Measurements from ENCODE around the gene NPFF.
"Not testable (repeated sequence)": the region's sequence is repeated elsewhere in the genome, so short reads cannot be mapped to it uniquely, and the experiment has no call there.

NPFF gene

DNA sequence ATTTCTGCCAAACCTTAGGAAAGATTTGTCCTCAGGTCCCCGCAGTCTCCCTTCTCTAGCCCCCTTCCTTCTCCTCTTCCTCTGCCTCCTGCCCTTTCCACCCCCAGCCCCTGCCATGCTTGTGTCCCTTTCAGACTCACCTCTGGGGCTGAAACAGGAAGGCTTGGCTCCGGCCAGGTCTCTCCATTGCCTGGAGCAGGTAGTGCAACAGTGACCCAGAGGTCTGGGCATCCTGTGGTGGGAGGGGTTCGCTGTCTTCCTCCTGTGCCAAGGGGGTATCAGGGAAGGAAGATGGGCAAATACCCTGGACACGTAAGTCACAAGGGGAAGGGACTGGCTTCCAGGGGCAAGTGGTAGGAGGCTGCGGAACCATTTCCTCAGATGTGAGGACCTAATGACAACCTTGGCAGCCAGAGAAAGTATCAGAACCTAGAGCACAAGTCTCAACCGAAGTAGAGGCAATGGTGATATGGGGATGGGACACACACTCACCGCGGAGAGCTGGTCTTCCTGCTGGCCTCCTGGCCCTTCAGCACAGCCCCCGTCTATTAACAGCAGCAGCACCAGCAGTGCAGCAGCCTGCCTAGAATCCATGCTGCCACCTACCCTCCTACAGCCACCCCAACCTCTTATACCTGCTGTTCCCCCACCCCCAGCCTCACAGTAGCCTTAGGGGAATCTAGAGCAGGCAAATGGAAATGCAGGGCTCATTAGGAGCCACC lies at the start of gene NPFF:
Gene NPFF (minus strand): TSS at position 604 of the 722 bp plus-strand sequence. CDS start 10 bp downstream, at position 594.
- DNase-seq: no peak

DNA sequence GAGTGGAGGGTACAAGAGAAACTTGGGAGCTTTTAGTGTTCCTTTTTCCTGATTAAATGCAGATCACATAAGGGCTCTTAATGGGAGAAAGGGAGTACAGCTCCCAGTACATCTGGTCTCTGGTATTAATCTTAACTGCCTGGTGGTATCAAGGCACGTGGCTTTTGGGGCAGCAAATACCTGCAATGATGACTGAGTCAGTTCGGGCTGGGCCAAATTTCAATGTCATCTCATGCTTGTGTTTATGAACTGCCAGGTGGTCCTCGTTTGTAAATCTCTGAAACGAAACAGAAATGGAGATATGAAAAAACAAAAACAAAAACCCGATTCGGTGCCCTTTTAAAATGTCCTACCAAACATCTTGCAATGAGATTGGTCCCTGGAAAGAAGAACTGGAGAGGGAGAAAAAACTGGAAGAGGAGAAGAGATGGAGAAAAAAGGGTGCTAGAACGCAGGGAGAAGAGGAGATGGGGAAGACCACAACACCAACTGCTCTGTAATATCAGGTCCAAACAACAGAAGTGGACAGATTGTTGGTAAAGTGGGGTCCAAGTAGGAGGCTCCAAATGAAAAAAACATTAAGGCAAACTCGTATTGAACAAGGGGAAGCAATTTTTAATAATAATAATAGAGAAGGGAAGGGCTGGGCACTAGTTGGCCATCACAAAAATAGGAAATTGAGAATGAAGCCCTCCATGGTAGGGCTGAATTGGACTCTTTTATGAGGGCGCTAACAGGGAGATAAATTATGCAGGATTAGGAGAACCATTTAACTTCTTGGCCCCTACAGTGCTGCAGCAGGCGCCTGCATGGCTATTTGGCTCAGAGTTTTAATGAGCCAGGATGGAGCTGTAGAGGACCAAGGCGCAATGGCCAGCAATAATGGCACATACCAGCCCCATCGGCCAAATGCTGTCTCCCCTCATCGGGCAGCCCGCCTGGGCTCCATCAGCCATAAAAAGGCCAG lies 45.4 kb upstream of the NPFF start:
- DNase-seq: no peak

DNA sequence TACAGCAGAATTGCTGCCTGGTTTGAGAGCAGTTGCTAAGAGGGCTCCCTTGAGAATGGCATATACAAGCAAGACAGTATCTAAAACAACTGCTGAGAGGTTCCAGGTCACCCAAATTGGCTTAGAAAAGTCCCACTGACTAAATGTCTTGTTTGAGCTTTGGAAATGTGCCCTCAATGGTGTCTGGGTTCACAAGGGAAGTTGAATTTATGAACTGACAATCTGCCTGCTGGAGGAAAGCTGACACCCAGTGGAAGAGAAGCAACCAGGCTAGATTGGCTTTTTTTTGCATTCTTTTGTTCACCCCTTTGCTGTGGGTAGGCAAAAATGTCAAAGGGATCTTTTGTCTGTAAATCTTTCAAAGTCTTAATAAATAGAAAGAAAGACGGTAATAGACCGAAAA lies 44.6 kb upstream of the NPFF start:
- no peak for DNase-seq

GRCh38 chr12:53550595-53550994 lies 43.3 kb upstream of the NPFF start:
- DNase-seq: no peak

GRCh38 chr12:53550131-53550530 lies 42.8 kb upstream of the NPFF start:
- not testable (repeated sequence) for DNase-seq

DNA sequence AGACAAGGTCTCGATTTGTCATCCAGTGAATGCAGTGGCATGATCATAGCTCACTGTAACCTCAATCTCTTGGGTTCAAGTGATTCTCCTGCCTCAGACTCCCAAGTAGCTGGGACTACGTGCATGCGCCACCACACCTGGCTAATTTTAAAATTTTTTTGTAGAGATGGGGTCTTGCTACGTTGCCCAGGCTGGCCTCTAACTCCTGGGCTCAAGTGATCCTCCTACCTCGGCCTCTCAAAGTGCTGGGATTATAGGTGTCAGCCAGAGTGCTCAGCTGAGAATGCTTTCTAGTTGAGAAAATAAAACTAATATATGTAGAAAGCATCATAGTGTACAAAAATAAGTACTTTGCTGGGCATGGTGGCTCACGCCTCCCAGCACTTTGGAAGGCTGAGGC lies 41.1 kb upstream of the NPFF start:
- not testable (repeated sequence) for DNase-seq

DNA sequence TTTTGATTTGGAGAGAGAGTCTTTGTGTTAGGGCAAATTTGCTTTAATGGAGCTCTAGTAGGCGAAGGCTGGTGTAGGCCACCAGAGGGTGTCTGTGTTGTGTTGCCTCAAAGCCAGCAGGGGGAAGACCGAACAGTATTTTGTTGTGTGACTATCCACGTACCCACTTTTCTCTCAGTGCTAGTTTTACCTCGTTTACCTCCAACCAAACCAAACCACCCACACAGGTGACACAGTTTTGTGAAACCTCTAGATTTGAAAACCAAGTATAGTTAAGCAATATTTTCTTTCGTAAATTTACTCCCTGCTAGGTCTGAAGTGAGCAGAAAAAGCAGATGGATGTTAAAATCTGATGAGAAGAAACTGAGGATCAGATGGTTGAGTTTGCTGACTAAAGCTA lies 36.3 kb upstream of the NPFF start:
- peak; percentile 44 for DNase-seq

DNA sequence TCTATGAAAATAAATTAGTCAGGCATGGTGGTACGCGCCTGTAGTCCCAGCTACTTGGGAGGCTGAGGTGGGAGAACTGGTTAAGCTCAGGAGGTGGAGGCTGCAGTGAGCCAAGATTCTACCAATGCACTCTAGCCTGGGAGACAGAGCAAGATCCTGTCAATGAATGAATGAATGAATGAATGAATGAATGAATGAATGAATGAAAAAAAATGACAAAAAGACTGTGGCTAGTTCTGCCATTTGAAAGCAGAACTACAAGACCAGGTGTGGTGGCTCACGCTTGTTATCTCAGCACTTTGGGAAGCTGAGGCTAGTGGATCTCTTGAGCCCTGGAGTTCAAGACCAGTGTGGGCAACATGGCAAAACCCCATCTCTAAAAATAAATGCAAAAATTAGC lies 32.2 kb upstream of the NPFF start:
- DNase-seq: no peak

DNA sequence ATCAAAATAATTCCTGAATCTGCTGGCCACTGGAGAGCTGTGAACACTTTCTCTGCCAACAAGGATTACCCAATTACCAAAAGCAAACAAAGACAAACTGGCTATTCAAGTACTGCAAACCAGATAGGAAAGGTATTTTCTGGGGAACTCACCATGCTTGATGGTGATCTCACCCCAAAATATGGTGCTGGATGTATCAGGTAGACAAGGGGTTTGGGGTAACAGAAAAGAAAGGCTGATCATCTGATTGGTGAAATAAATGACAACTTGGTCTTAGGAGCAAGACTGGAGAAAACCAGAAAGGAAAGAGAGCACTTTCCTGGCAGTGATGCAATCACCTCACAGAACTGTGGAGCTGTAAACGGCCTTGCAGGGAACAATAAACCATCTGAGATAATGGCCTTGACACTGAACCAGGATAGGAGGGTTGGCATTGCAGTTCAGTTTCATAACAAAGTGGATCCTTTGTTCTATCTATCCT lies 31.0 kb upstream of the NPFF start:
- peak; percentile 90 for DNase-seq

- DNase-seq: no peak
Measured at GRCh38 chr12:53536962-53537361, 29.7 kb upstream of the NPFF start.

- no peak for DNase-seq
Measured at GRCh38 chr12:53533471-53533870, 26.2 kb upstream of the NPFF start.

DNA sequence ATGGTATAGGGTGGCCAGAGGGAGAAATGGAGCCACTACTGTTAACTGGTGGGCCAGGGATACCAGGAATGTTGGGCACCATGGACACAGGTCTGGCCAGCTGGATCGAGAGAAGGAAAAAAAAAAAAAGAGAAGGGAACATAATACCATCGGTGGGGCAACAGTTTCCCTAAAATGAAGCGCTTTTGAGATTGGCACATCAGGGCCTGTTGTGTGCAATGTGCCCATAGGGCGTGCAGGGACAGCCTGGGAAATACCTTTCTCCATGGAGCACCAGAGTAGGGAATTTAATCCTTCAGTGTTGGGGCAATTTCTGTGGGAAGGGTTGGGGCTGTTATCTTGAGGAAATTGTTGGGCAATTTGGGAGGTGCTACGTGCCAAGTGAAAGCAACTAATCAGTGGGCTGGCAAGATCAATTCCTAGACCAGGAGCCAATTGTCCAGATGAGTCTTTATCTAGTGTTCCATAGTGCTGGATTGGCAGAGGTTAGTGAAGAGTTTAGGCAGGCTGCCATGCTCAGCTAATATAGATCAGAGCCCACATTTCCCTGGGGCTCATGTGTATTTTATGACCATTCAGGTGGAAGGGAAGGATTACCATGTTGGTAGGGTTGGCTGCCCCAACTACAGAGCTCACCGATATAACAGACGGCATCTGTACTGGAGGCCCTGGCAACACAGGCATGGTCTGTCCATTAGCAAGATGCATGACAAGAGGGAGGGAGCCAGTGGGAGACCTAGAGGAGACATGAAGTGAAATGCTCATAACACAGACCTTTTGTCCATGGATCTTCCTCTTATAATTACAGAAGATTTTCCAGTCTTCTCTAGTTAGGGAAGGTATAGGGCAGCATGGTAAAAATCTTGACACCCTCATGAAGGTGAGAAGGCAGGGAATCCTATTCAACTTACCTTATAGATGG lies 25.5 kb upstream of the NPFF start:
- DNase-seq: no peak

DNA sequence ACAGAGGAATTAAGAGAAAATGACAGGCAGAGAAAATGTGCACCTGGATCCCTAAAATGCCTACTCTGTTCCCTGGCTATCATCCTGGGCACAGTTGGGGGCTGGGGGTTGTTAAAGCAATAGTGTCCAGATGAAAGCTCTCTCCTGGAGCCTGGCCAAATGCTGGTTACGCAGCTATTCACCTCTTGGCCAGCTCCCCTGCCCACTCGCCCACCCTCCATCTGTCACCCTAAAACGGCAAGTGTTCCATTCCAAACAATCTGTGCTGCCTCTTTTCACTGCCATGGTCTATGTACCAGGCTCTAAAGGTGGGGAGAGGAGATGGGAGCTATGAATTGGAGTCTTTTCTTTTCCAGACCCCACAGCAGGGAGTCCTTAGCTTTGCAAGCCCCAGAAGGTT lies 24.7 kb upstream of the NPFF start:
- DNase-seq: no peak

- no peak for DNase-seq
Measured at GRCh38 chr12:53530920-53531319, 23.6 kb upstream of the NPFF start.

GRCh38 chr12:53530061-53530460 lies 22.8 kb upstream of the NPFF start:
- DNase-seq: no peak

DNA sequence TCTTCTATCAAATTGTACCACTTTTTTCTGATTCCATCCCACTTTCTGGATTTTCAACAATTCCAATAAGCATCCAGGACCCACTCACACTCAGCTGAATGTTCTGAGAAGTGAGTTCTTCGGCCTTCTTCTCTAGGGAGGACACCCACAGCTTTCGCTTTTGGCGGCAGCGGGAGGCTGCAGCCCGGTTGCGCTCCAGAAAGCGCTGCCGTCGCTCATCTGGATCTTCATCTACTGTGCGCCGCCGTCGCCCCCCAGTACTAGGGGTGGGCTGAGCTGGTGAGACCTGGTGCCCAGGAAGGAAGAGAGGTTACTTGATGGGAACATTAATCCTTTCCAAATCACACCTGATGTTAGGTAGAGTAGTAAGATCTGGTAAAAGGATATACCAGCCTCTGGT lies 17.2 kb upstream of the NPFF start:
- no peak for DNase-seq

DNA sequence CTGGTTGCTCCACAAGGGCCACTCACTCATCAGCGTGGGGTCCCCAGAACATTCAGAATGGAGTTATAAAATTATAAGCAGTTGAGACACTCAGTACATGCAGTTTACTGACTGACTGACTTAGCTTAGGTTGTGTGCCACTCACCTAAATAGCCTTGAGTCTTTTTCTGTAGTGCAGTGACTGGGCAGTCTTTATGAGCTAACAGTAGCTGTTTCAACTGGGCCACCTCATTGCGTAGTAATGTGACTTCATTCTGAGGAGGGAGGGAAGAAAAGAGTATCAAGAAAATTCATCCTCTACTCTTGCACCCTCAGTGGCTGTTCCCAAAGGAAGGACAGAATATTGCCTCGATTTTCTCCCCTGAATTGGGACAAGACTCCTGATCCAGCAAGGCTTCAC lies 15.8 kb upstream of the NPFF start:
- no peak for DNase-seq

- no peak for DNase-seq
Measured at GRCh38 chr12:53518381-53518780, 11.1 kb upstream of the NPFF start.

DNA sequence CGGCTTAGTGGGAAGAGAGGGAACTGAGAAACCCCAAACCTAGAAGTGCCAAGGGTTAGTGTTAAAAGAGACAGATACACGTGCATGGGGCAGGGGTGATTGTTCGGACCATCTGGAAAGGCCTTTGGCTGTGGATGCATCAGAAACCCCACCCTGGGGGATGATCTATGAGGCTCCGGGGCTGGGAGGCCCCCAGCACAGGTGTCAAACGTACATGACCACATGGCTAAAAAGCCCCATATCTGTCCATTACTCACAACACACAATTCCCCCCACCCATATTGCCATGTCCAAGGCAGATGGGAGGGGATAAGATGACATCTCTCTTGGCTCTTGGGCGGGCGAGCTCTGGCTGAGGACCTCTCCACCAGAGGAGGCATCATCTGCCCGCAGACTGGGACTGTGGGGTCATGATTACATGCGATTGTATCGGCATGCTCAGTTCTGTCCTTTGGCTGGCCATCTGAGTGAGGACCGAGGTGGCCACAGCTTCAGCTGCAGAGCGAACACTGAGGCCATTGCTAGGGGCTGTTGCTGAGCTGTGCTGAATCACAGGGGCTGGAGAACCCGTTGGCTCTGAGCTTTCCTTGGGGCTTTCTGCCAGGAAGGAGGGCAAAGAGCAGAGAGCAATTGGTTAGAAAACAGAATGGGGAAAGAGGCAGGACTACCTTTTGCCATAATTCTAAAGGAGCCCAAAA lies 9.6 kb upstream of the NPFF start:
- no peak for DNase-seq

DNA sequence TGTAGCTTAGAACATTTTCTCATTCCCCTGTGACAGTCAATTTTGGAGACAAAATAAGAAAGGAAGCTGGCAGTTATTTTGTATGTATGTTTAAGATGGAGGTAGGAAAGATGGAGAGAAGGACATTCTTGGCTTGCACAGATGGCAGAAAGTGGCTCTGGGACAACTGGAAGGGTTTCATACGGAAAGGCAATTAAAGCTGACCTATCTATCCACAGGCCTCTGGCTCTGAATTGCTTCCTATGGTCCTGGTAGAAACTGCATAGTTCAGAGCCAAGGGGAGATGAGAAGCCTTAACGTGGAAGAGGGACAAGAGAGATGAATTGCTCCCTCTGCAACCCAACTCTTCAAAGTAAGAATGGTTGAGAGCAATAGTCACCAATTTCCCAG lies 8.0 kb upstream of the NPFF start:
- no peak for DNase-seq

DNA sequence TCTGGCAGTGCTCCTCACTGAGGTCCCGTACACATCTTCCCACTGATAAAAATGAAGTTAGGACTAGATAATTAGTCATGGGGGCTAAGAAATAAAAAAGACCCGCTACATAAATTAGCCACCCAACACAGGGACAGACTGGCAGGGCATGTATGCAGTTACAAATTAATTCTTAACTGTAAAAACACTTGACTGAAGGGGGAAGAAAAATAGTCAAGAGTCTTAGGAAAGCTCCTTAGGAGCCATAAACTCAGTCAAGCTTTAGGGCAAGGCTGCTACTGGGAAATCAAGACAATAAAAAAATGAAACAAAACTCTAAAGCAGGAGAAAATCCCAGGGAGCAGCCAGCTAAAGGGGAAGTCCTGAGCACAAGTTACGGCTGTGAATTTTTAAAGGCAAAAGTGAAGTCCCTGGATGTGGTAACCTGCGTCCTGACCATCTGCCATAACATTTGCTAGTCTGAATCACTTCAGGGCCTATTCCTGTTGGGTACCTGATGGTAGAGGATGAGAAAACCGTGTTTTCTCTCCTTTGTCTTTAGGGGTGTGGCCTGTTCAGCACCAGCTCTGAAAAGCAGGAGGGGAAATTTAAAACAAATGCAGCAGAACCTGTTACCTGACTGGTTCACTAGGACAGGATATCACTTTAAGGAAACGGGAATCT lies 7.5 kb upstream of the NPFF start:
- no peak for DNase-seq
